ENCODE measurements around the gene SNTG2.

GRCh38 chr2:1272835-1273234 is 322.2 kb downstream of the SNTG2 start:
- TF ChIP-seq POLR2A (IDR thresholded peaks at IDR 0.05) = no peak
- TF ChIP-seq CTCF (IDR thresholded peaks at IDR 0.05) = no peak
